Neural cell (in vitro differentiated cells): ENCODE results near the gene USP27X. TPM values are rescaled to one million over a fixed set of nuclear protein-coding genes. Genes with fewer than 3 reads are reported as not detected.

Experiments
- H2AFZ ChIP-seq: fragments of 200-600, 300-800 bp; sonication (generic), shearing (Covaris generic); 2 replicates; pipeline ENCODE4 v1.6.0; 2014; ENCODE audit warnings: low read depth, mild to moderate bottlenecking, antibody characterized with exemption, low read length, moderate library complexity
- H3F3A ChIP-seq: fragments of 200-600 bp; shearing (Covaris generic); 2 replicates; pipeline ENCODE4 v1.6.1; 2016; ENCODE audit warnings: mild to moderate bottlenecking, moderate library complexity, mixed read lengths, antibody characterized with exemption, low read length; ENCODE audit not compliant: insufficient read depth, poor library complexity, severe bottlenecking
- H3K27ac ChIP-seq: fragments of 200-600, 300-800 bp; sonication (generic), shearing (Covaris generic); 2 replicates; pipeline ENCODE4 v1.5.1; 2014; ENCODE audit warnings: mild to moderate bottlenecking, low read length, moderate library complexity
- H3K27me3 ChIP-seq: fragments of 300-800, 200-600 bp; sonication (generic), shearing (Covaris generic); 2 replicates; pipeline ENCODE4 v1.6.0; 2014; ENCODE audit warnings: mild to moderate bottlenecking, low read depth, low read length, moderate library complexity; ENCODE audit not compliant: insufficient read depth
- H3K36me3 ChIP-seq: fragments of 300-800, 200-600 bp; sonication (generic), shearing (Covaris generic); 2 replicates; pipeline ENCODE4 v1.5.1; 2014; ENCODE audit warnings: mild to moderate bottlenecking, antibody characterized with exemption, low read length, moderate library complexity; ENCODE audit not compliant: insufficient read depth
- H3K4me2 ChIP-seq: fragments of 300-800, 200-600 bp; sonication (generic), shearing (Covaris generic); 2 replicates; pipeline ENCODE4 v1.6.0; 2014; ENCODE audit warnings: mild to moderate bottlenecking, low read length
- H3K4me3 ChIP-seq: fragments of 300-800, 200-600 bp; sonication (generic), shearing (Covaris generic); 2 replicates; pipeline ENCODE4 v1.5.1; 2014; ENCODE audit warnings: mild to moderate bottlenecking, low read length, moderate library complexity
- H3K79me2 ChIP-seq: fragments of 200-600 bp; shearing (Covaris generic); replicated peaks from 2 replicates; pipeline ENCODE4 v1.6.0; 2014; ENCODE audit warnings: mild to moderate bottlenecking, low read length, moderate library complexity; ENCODE audit not compliant: insufficient read depth
- H3K9ac ChIP-seq: fragments of 300-800, 200-600 bp; sonication (generic), shearing (Covaris generic); 2 replicates; pipeline ENCODE4 v1.6.1; 2016; ENCODE audit warnings: mild to moderate bottlenecking, low read length, mixed read lengths
- H3K9me2 ChIP-seq: fragments of 200-600 bp; shearing (Covaris generic); 2 replicates; pipeline ENCODE4 v1.6.1; 2016; ENCODE audit warnings: mild to moderate bottlenecking, low read length, mixed read lengths; ENCODE audit not compliant: insufficient read depth
- H3K9me3 ChIP-seq: fragments of 200-600, 300-800 bp; sonication (generic), shearing (Covaris generic); 2 replicates; pipeline ENCODE4 v1.6.1; 2016; ENCODE audit warnings: mild to moderate bottlenecking, mixed run types, low read length, moderate library complexity, mixed read lengths
- H4K20me1 ChIP-seq: fragments of 200-600 bp; shearing (Covaris generic); 2 replicates; pipeline ENCODE4 v1.6.1; 2016; ENCODE audit warnings: mild to moderate bottlenecking, mixed run types; ENCODE audit not compliant: insufficient read depth
- EP300 ChIP-seq: fragments of 450-650 bp; conservative IDR thresholded peaks from 2 replicates; pipeline ENCODE4 v1.6.1; 2014; ENCODE audit warnings: antibody characterized with exemption, mild to moderate bottlenecking, moderate library complexity; ENCODE audit not compliant: poor library complexity, severe bottlenecking
- EZH2 ChIP-seq: fragments of 200-600, 300-800 bp; shearing (Covaris generic), sonication (generic); IDR thresholded peaks from 2 replicates; pipeline ENCODE4 v1.6.1; 2014; ENCODE audit warnings: antibody characterized with exemption, low read length, borderline replicate concordance, mild to moderate bottlenecking; ENCODE audit not compliant: insufficient read depth, poor library complexity, severe bottlenecking
- MXI1 ChIP-seq: fragments of 450-650 bp; conservative IDR thresholded peaks from 2 replicates; pipeline ENCODE4 v1.6.1; 2014; ENCODE audit warnings: antibody characterized with exemption, mild to moderate bottlenecking; ENCODE audit not compliant: poor library complexity, severe bottlenecking
- POLR2AphosphoS5 ChIP-seq: IDR thresholded peaks from 2 replicates; pipeline ENCODE4 v1.6.1; 2012
- RAD21 ChIP-seq: fragments of 450-650 bp; conservative IDR thresholded peaks from 2 replicates; pipeline ENCODE4 v1.6.1; 2014; ENCODE audit warnings: antibody characterized with exemption, mild to moderate bottlenecking, moderate library complexity
- SMC3 ChIP-seq: fragments of 450-650 bp; conservative IDR thresholded peaks from 2 replicates; pipeline ENCODE4 v1.6.1; 2014; ENCODE audit warnings: antibody characterized with exemption, mild to moderate bottlenecking, moderate library complexity; ENCODE audit not compliant: poor library complexity
- TAF1 ChIP-seq: IDR thresholded peaks from 2 replicates; pipeline ENCODE4 v1.6.1; 2012; ENCODE audit warnings: low read depth
- polyA plus RNA-seq: library from polyadenylated mRNA; depleted of rRNA; stranded (reverse); fragments of >200 nt; gene quantifications from 2 replicates; pipeline ENCODE4 v1.2.3, GENCODE V29; 2014
- TF ChIP-seq, protein P1 (sequence below): fragments of 450-650 bp; IDR thresholded peaks from 2 replicates; pipeline ENCODE4 v1.5.1; 2014; ENCODE audit warnings: antibody characterized with exemption, mild to moderate bottlenecking, moderate library complexity; ENCODE audit not compliant: poor library complexity, severe bottlenecking
- TF ChIP-seq, protein P2 (sequence below): IDR thresholded peaks from 2 replicates; pipeline ENCODE4 v1.6.1; 2012; ENCODE audit warnings: borderline replicate concordance

USP27X gene
- polyA plus RNA-seq, 1 donor from 2014 or later = 8.0 TPM

DNA sequence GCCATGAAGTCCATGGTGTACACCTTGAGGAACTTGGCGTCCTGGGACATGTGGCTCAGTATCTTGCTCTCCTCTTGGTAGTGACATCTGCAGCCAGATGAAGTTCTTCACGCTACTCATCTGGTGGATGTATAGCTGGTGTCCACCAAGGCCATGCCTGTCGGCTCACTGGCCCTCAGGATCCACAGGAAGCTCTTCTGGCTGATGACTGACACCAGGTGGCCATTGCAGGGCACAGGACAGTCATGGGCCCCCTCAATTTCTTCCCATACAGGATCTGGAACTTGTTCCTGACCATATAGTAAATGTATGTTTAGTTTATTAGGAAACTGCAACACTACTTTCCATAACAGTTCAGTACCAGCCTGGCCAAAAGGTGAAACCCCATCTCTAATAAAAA lies 32.8 kb downstream of the USP27X start:
- Histone ChIP-seq H3K36me3 (no peaks in the 10 kb centered on the region), H3K4me2 (no peak overlapping the region), H3K9ac (no peak overlapping the region), H3K79me2 (no peaks in the 10 kb centered on the region), H3K9me2 (no peaks in the 10 kb centered on the region), H4K20me1 (no peaks in the 10 kb centered on the region), H3K9me3 (no peaks in the 10 kb centered on the region), H2AFZ (no peak overlapping the region), H3K27ac (peak overlapping the region; percentile 71), H3K4me3 (no peak overlapping the region), H3K27me3 (no peaks in the 10 kb centered on the region), H3F3A (no peaks in the 10 kb centered on the region)
- TF ChIP-seq RAD21 (no peak), EZH2 (no peak), MXI1 (no peak), POLR2AphosphoS5 (no peak), EP300 (no peak), TAF1 (no peak), SMC3 (no peak)
- TF ChIP-seq, protein P1, sequence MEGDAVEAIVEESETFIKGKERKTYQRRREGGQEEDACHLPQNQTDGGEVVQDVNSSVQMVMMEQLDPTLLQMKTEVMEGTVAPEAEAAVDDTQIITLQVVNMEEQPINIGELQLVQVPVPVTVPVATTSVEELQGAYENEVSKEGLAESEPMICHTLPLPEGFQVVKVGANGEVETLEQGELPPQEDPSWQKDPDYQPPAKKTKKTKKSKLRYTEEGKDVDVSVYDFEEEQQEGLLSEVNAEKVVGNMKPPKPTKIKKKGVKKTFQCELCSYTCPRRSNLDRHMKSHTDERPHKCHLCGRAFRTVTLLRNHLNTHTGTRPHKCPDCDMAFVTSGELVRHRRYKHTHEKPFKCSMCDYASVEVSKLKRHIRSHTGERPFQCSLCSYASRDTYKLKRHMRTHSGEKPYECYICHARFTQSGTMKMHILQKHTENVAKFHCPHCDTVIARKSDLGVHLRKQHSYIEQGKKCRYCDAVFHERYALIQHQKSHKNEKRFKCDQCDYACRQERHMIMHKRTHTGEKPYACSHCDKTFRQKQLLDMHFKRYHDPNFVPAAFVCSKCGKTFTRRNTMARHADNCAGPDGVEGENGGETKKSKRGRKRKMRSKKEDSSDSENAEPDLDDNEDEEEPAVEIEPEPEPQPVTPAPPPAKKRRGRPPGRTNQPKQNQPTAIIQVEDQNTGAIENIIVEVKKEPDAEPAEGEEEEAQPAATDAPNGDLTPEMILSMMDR = no peak
- TF ChIP-seq, protein P2, sequence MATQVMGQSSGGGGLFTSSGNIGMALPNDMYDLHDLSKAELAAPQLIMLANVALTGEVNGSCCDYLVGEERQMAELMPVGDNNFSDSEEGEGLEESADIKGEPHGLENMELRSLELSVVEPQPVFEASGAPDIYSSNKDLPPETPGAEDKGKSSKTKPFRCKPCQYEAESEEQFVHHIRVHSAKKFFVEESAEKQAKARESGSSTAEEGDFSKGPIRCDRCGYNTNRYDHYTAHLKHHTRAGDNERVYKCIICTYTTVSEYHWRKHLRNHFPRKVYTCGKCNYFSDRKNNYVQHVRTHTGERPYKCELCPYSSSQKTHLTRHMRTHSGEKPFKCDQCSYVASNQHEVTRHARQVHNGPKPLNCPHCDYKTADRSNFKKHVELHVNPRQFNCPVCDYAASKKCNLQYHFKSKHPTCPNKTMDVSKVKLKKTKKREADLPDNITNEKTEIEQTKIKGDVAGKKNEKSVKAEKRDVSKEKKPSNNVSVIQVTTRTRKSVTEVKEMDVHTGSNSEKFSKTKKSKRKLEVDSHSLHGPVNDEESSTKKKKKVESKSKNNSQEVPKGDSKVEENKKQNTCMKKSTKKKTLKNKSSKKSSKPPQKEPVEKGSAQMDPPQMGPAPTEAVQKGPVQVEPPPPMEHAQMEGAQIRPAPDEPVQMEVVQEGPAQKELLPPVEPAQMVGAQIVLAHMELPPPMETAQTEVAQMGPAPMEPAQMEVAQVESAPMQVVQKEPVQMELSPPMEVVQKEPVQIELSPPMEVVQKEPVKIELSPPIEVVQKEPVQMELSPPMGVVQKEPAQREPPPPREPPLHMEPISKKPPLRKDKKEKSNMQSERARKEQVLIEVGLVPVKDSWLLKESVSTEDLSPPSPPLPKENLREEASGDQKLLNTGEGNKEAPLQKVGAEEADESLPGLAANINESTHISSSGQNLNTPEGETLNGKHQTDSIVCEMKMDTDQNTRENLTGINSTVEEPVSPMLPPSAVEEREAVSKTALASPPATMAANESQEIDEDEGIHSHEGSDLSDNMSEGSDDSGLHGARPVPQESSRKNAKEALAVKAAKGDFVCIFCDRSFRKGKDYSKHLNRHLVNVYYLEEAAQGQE = no peak

DNA sequence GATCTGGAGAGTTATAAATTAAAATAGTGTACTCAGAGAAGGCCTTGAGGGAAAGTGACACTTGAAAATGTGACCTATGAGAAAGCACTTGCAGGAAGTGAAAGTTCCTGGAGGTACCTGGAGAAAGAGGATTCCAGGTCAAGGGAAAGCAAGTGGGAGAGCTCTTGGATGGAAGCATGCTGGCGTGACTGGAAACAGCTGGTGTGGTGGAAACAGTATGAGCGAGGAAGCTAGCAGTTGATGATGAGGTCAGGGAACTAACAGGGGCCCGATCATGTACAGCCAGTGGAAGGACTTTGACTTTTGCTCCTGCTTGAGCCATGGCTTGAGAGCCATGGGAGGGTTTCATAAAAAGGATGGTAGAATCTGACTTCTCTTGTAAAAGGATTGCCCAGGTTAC lies 33.6 kb downstream of the USP27X start:
- H3K9me2 ChIP-seq = no peaks in the 10 kb centered on the region
- no peaks in the 10 kb centered on the region for H4K20me1 ChIP-seq
- H3K4me3 ChIP-seq = no peak overlapping the region
- H3K79me2 ChIP-seq = no peaks in the 10 kb centered on the region
- H3K9me3 ChIP-seq = no peaks in the 10 kb centered on the region
- no peak overlapping the region for H2AFZ ChIP-seq
- no peak for TF ChIP-seq EP300
- TF ChIP-seq, protein P2 = no peak
- no peak for TF ChIP-seq SMC3
- no peak for TF ChIP-seq RAD21
- no peak for TF ChIP-seq TAF1
- TF ChIP-seq POLR2AphosphoS5 = no peak
- TF ChIP-seq EZH2 = no peak
- no peak for TF ChIP-seq MXI1
- TF ChIP-seq, protein P1 = no peak
- no peak overlapping the region for H3K9ac ChIP-seq
- H3F3A ChIP-seq = no peaks in the 10 kb centered on the region
- no peak overlapping the region for H3K27ac ChIP-seq
- no peak overlapping the region for H3K4me2 ChIP-seq
- no peaks in the 10 kb centered on the region for H3K27me3 ChIP-seq
- no peaks in the 10 kb centered on the region for H3K36me3 ChIP-seq
